Activated T-cell treated with anti-CD3 and anti-CD28 coated beads, Interleukin-2, amount 50 U/mL, for 24 hours (primary cell): ENCODE measurements around the gene FGG.

ENCODE experiments used
- DNase-seq: peaks from one replicate; pipeline ENCODE4 v3.0.0-alpha.2; 2020
- H3K27ac Mint-ChIP-seq: 2 replicates; pipeline ENCODE4 v1.8.0; 2020; ENCODE audit warnings: mild to moderate bottlenecking, mixed read lengths
- H3K27me3 Mint-ChIP-seq: 2 replicates; pipeline ENCODE4 v1.8.0; 2020; ENCODE audit warnings: mixed read lengths
- H3K36me3 Mint-ChIP-seq: 2 replicates; pipeline ENCODE4 v1.8.0; 2020; ENCODE audit warnings: low read depth, mixed read lengths
- H3K4me1 Mint-ChIP-seq: 2 replicates; pipeline ENCODE4 v1.8.0; 2020; ENCODE audit warnings: low read depth, mixed read lengths
- H3K4me3 Mint-ChIP-seq: 2 replicates; pipeline ENCODE4 v1.8.0; 2020; ENCODE audit warnings: mild to moderate bottlenecking, moderate library complexity, mixed read lengths
- H3K9me3 Mint-ChIP-seq: 2 replicates; pipeline ENCODE4 v1.8.0; 2020; ENCODE audit warnings: mixed read lengths

FGG gene

GRCh38 chr4:154612472-154613414, at the start of gene FGG:
FGG (minus strand) TSS chr4:154612656; CDS start chr4:154612609, 47 bp downstream.
- DNase-seq = no peak
- Mint-ChIP-seq H3K27me3 (peaks cover 26% of the 10 kb centered on the region), H3K4me1 (peaks cover 8% of the 10 kb centered on the region), H3K36me3 (no peaks in the 10 kb centered on the region), H3K9me3 (no peaks in the 10 kb centered on the region), H3K27ac (no peak within 1 kb of the TSS), H3K4me3 (no peak within 1 kb of the TSS)

DNA sequence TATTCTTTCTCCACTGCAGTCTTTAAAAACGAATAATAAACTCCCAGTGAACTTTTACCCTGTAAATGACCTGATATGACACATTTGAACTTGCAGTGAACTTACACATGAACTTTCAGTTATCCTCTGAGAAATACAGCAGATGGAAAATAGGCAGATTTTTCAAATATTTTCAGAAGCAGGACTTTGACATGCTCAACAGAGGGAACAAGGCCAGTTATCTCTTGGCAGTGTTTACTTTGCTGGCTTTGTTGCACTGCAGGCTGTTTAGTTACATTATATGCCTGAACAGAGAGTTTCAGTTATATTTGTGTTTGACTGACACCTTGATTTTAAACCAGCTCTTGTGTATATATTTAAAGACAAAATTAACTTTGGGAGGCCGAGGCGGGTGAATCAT, 47.6 kb upstream of the FGG start:
- Mint-ChIP-seq H3K4me3 (no peak overlapping the region), H3K9me3 (peaks cover 2% of the 10 kb centered on the region), H3K27ac (no peak overlapping the region), H3K36me3 (no peaks in the 10 kb centered on the region), H3K4me1 (no peaks in the 10 kb centered on the region), H3K27me3 (peaks cover 34% of the 10 kb centered on the region)
- no peak for DNase-seq

GRCh38 chr4:154658680-154659405, 46.4 kb upstream of the FGG start:
- Mint-ChIP-seq H3K27ac (no peak overlapping the region), H3K9me3 (peaks cover 2% of the 10 kb centered on the region), H3K36me3 (no peaks in the 10 kb centered on the region), H3K4me1 (no peaks in the 10 kb centered on the region), H3K4me3 (no peak overlapping the region), H3K27me3 (peaks cover 32% of the 10 kb centered on the region)
- DNase-seq = no peak

GRCh38 chr4:154643493-154643892, 31.0 kb upstream of the FGG start:
- DNase-seq = no peak
- Mint-ChIP-seq H3K4me3 (no peak overlapping the region), H3K27ac (no peak overlapping the region), H3K36me3 (no peaks in the 10 kb centered on the region), H3K4me1 (no peaks in the 10 kb centered on the region), H3K9me3 (no peaks in the 10 kb centered on the region), H3K27me3 (peaks cover 22% of the 10 kb centered on the region)

- Mint-ChIP-seq H3K27ac (no peak overlapping the region), H3K27me3 (peaks cover 13% of the 10 kb centered on the region), H3K9me3 (no peaks in the 10 kb centered on the region), H3K36me3 (no peaks in the 10 kb centered on the region), H3K4me3 (no peak overlapping the region), H3K4me1 (no peaks in the 10 kb centered on the region)
- no peak for DNase-seq
These were observed 30.0 kb upstream of the FGG start for GRCh38 chr4:154642373-154643009.

DNA sequence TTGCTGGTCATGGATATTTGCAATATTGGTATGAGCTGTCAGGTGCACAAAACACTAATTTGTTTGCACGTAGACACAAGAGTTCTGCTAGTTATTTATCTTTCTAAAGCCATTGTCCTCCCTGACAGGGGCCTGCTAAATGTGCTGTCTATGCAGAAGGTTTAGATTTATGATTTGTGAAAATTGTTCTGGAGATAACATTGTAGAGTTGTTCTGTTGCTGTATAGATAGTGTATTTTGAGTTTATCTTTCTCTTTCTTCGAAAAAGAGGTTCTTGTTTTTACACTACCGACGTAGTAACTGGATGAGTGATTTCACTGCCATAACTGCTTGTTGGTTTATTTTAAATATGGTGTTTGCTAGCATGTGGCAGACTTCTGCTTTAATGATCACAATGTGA, 28.5 kb upstream of the FGG start:
- Mint-ChIP-seq H3K27me3 (peaks cover 10% of the 10 kb centered on the region), H3K4me1 (no peaks in the 10 kb centered on the region), H3K36me3 (no peaks in the 10 kb centered on the region), H3K9me3 (no peaks in the 10 kb centered on the region), H3K4me3 (no peak overlapping the region), H3K27ac (no peak overlapping the region)
- DNase-seq = no peak

DNA sequence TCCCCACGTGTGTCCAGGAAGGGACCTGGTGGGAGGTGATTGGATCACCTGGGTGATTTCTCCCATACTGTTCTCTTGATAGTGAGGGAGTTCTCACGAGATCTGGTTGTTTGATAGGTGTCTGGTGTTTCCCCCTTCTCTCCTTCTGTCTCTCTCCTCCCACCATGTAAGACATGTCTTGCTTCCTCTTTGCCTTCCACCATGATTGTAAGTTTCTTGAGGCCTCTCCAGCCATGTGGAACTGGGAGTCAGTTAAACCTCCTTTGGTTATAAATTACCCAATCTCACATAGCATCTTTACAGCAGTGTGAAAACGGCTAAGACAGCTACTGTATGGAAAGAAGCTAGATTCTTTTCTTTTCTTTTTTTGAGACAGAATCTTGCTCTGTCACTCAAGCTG, 21.6 kb upstream of the FGG start:
- Mint-ChIP-seq H3K27ac (no peak overlapping the region), H3K27me3 (peaks cover 36% of the 10 kb centered on the region), H3K36me3 (no peaks in the 10 kb centered on the region), H3K9me3 (no peaks in the 10 kb centered on the region), H3K4me1 (no peaks in the 10 kb centered on the region), H3K4me3 (no peak overlapping the region)
- no peak for DNase-seq

GRCh38 chr4:154631828-154632227, 19.4 kb upstream of the FGG start:
- H3K4me3 Mint-ChIP-seq = no peak overlapping the region
- H3K27ac Mint-ChIP-seq = no peak overlapping the region
- no peaks in the 10 kb centered on the region for H3K4me1 Mint-ChIP-seq
- DNase-seq = no peak
- no peaks in the 10 kb centered on the region for H3K9me3 Mint-ChIP-seq
- H3K36me3 Mint-ChIP-seq = no peaks in the 10 kb centered on the region
- H3K27me3 Mint-ChIP-seq = peaks cover 35% of the 10 kb centered on the region

- Mint-ChIP-seq H3K36me3 (no peaks in the 10 kb centered on the region), H3K27ac (no peak overlapping the region), H3K27me3 (peaks cover 39% of the 10 kb centered on the region), H3K4me1 (no peaks in the 10 kb centered on the region), H3K9me3 (no peaks in the 10 kb centered on the region), H3K4me3 (no peak overlapping the region)
- no peak for DNase-seq
These were observed 17.9 kb upstream of the FGG start for GRCh38 chr4:154630324-154630723.

- Mint-ChIP-seq H3K36me3 (no peaks in the 10 kb centered on the region), H3K9me3 (no peaks in the 10 kb centered on the region), H3K27ac (no peak overlapping the region), H3K4me3 (no peak overlapping the region), H3K4me1 (no peaks in the 10 kb centered on the region), H3K27me3 (peaks cover 28% of the 10 kb centered on the region)
- DNase-seq = peak; percentile 71
These were observed 14.5 kb upstream of the FGG start for GRCh38 chr4:154626793-154627484.

DNA sequence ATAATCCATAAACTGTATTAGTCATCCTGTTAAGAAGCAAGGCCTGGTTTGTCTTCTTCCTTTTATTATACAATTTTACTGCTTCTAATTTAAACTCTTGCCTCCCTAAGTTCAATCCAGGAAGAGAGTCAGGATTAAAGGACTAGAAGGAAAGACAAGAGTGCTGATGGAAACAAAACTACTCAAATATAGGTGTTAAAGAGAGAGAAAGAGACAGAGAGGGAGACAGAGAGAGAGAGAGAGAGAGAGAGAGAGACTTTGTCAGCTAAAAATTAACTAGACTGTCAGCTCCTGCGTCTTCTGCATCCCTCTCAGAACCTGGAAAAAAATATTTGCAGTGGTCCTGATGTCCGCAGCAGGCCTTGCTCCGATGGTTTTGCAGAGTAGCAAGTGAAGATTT, 13.5 kb upstream of the FGG start:
- Mint-ChIP-seq H3K27ac (no peak overlapping the region), H3K4me3 (no peak overlapping the region), H3K9me3 (no peaks in the 10 kb centered on the region), H3K27me3 (peaks cover 18% of the 10 kb centered on the region), H3K36me3 (no peaks in the 10 kb centered on the region), H3K4me1 (no peaks in the 10 kb centered on the region)
- no peak for DNase-seq

DNA sequence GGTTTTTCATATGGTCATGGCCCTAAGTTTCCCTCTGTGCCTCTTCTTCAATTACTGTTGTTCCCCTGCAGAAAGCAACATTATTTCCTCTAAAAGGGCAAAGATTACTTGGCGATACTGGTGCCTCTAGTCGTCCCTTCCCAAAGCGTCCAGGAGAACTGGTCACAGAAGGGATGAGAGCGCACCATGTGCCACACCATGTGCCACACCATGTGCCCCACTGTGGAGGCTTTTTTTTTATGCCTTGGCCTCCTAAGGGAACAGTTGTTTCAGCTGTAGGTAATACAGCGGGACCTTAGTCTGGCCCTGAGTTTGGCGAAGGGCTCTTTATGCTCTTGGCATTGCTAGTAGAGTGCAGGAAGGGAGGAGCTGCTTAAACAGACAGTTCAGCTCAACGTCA, 11.5 kb upstream of the FGG start:
- DNase-seq = no peak
- H3K36me3 Mint-ChIP-seq = no peaks in the 10 kb centered on the region
- no peaks in the 10 kb centered on the region for H3K4me1 Mint-ChIP-seq
- H3K9me3 Mint-ChIP-seq = no peaks in the 10 kb centered on the region
- H3K27me3 Mint-ChIP-seq = peaks cover 14% of the 10 kb centered on the region
- no peak overlapping the region for H3K4me3 Mint-ChIP-seq
- no peak overlapping the region for H3K27ac Mint-ChIP-seq

DNA sequence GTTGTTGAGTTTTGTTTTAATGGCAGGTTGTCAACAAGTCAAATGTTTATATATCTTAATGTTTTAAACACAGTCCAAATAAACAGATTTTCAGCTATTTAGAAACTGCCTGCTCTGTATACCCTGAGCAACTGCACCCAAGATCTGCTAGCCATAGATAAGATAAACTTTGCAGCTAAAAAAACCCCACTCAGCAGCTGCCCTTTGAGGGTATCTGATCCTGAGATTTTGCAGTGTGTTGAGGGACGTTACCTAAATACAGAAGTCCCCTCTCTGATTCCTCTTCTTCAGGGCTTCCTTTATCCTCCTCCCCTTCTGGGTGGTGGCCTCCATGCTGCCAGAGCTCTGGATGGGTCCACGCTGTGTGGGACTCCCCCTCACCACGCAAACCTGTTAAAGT, 11.0 kb upstream of the FGG start:
- H3K36me3 Mint-ChIP-seq = no peaks in the 10 kb centered on the region
- peaks cover 14% of the 10 kb centered on the region for H3K27me3 Mint-ChIP-seq
- no peaks in the 10 kb centered on the region for H3K4me1 Mint-ChIP-seq
- no peak for DNase-seq
- no peak overlapping the region for H3K4me3 Mint-ChIP-seq
- no peaks in the 10 kb centered on the region for H3K9me3 Mint-ChIP-seq
- H3K27ac Mint-ChIP-seq = no peak overlapping the region

- no peak for DNase-seq
- no peak overlapping the region for H3K27ac Mint-ChIP-seq
- no peak overlapping the region for H3K4me3 Mint-ChIP-seq
- H3K9me3 Mint-ChIP-seq = no peaks in the 10 kb centered on the region
- peaks cover 14% of the 10 kb centered on the region for H3K27me3 Mint-ChIP-seq
- H3K36me3 Mint-ChIP-seq = no peaks in the 10 kb centered on the region
- no peaks in the 10 kb centered on the region for H3K4me1 Mint-ChIP-seq
These were observed 10.1 kb upstream of the FGG start for GRCh38 chr4:154622598-154622997.
